Esophagus (tissue), 2 donors: ENCODE results near the gene RTL1. TPM values are rescaled to one million over a fixed set of nuclear protein-coding genes. Genes with fewer than 3 reads are reported as not detected.

Experiments used
- H3K27ac ChIP-seq, 2 donors: one replicate each; pipeline ENCODE4 v1.5.1; 2013; ENCODE audit warnings: low read depth in 2 of 2, mild to moderate bottlenecking in 2 of 2, inconsistent platforms in 1 of 2, low read length in 1 of 2, moderate library complexity in 1 of 2
- H3K27me3 ChIP-seq, 2 donors: one replicate each; pipeline ENCODE4 v1.6.1; 2013; ENCODE audit warnings: low read length in 2 of 2, control low read depth in 1 of 2, mild to moderate bottlenecking in 1 of 2; ENCODE audit not compliant: insufficient read depth in 2 of 2, control insufficient read depth in 1 of 2
- H3K36me3 ChIP-seq, 2 donors: one replicate each; pipeline ENCODE4 v1.6.1; 2013; ENCODE audit warnings: low read length in 1 of 2; ENCODE audit not compliant: control insufficient read depth in 2 of 2, insufficient read depth in 2 of 2
- H3K4me1 ChIP-seq, 2 donors: one replicate each; pipeline ENCODE4 v1.6.1; 2013; ENCODE audit warnings: low read length in 1 of 2; ENCODE audit not compliant: control insufficient read depth in 2 of 2, insufficient read depth in 2 of 2
- H3K4me3 ChIP-seq, 2 donors: one replicate each; pipeline ENCODE4 v1.5.1; 2013; ENCODE audit warnings: low read length in 2 of 2, mild to moderate bottlenecking in 2 of 2, low read depth in 1 of 2, moderate library complexity in 1 of 2
- H3K9me3 ChIP-seq, 2 donors: one replicate each; pipeline ENCODE4 v1.6.1; 2013; ENCODE audit warnings: mild to moderate bottlenecking in 2 of 2, low read depth in 1 of 2, low read length in 1 of 2, moderate library complexity in 1 of 2; ENCODE audit not compliant: control insufficient read depth in 2 of 2, insufficient read depth in 1 of 2
- WGBS, 2 donors: extraction: QIAGEN DNeasy Blood & Tissue Kit; methylation state at CpG; one replicate each; pipeline ENCODE4 v1.1.7; 2013; 5-methylcytosine and 5-hydroxymethylcytosine counted together
- polyA plus RNA-seq, 2 donors: library from polyadenylated mRNA; stranded (reverse); fragments of 200-250 nt; gene quantifications; one replicate each; pipeline ENCODE4 v1.2.3, GENCODE V29; 2013
- donor health status: healthy with polysubstance abuse.
- donor health status: Bipolar disorder and iron deficiency.

The RTL1 gene
- polyA plus RNA-seq, 2 donors: 0.02 TPM; not detected in 1

- no peak overlapping the region for H3K4me3 ChIP-seq
- H3K27me3 ChIP-seq: no peaks in the 10 kb centered on the region
- H3K4me1 ChIP-seq: no peaks in the 10 kb centered on the region
- 81 to 82% methylated on average over 9 of the region's 9 CpGs for WGBS, 2 donors
- no peaks in the 10 kb centered on the region for H3K36me3 ChIP-seq
- no peak overlapping the region for H3K27ac ChIP-seq
- H3K9me3 ChIP-seq: no peaks in the 10 kb centered on the region
Measured at GRCh38 chr14:100844421-100844820, 59.1 kb downstream of the RTL1 start.

- 69 to 79% methylated on average over 4 of the region's 4 CpGs for WGBS, 2 donors
- no peaks in the 10 kb centered on the region for H3K9me3 ChIP-seq
Measured at GRCh38 chr14:100844082-100844408, 59.5 kb downstream of the RTL1 start.

GRCh38 chr14:100842799-100843198 is 60.7 kb downstream of the RTL1 start:
- H3K36me3 ChIP-seq: no peaks in the 10 kb centered on the region
- H3K9me3 ChIP-seq: no peaks in the 10 kb centered on the region
- no peaks in the 10 kb centered on the region for H3K4me1 ChIP-seq
- no peak overlapping the region for H3K4me3 ChIP-seq
- 43 to 49% methylated on average over 8 of the region's 8 CpGs for WGBS, 2 donors
- H3K27ac ChIP-seq: no peak overlapping the region
- no peaks in the 10 kb centered on the region for H3K27me3 ChIP-seq

More at GRCh38 chr14:100844082-100844408, 59.5 kb downstream of the RTL1 start:
- Histone ChIP-seq H3K36me3 (no peaks in the 10 kb centered on the region), H3K4me3 (no peak overlapping the region), H3K27ac (no peak overlapping the region), H3K4me1 (no peaks in the 10 kb centered on the region), H3K27me3 (no peaks in the 10 kb centered on the region)

GRCh38 chr14:100841761-100842403 is 61.6 kb downstream of the RTL1 start:
- 80% methylated on average over 15 of the region's 15 CpGs for WGBS, 2 donors
- Histone ChIP-seq H3K27me3 (no peaks in the 10 kb centered on the region), H3K9me3 (no peaks in the 10 kb centered on the region), H3K4me1 (no peaks in the 10 kb centered on the region), H3K4me3 (no peak overlapping the region), H3K27ac (no peak overlapping the region), H3K36me3 (no peaks in the 10 kb centered on the region)

DNA sequence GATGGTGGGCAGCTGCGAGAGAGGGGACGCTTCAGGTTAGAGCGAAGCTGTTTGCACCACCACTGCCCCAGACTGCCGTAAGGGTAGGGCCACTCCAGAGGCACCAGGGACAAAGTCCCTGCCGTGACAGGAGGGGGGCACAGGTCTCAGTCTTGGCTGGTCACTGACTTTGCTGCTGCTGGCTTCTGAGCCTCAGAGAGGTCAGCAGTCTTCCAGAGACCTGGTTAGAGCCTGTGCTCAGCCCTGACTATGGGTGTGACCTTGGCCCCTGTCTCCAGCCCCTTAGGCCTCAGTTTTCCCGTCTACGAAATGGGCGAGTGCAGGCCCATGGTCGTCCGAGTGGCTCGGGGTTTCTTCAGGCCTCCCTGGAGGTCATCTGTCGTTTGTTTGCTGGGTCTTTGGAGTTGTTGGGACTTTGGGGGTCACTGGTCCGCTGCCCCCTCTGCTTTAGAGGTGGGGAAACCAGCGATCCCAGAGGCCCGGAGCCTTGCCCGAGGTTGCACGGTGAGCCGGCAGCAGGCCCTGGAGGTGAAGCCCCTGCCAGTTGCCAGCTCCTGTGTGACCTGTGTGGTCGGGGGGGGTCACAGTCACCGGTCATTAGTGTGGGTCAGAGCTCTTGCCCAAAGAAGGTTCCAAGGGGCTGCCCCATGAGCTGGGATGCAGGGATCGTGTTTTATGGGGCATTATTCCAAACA is 62.3 kb downstream of the RTL1 start:
- no peak overlapping the region for H3K4me3 ChIP-seq
- 84 to 88% methylated on average over 21 of the region's 21 CpGs for WGBS, 2 donors
- H3K9me3 ChIP-seq: no peaks in the 10 kb centered on the region
- no peak overlapping the region for H3K27ac ChIP-seq
- no peaks in the 10 kb centered on the region for H3K27me3 ChIP-seq
- H3K4me1 ChIP-seq: no peaks in the 10 kb centered on the region
- H3K36me3 ChIP-seq: no peaks in the 10 kb centered on the region

DNA sequence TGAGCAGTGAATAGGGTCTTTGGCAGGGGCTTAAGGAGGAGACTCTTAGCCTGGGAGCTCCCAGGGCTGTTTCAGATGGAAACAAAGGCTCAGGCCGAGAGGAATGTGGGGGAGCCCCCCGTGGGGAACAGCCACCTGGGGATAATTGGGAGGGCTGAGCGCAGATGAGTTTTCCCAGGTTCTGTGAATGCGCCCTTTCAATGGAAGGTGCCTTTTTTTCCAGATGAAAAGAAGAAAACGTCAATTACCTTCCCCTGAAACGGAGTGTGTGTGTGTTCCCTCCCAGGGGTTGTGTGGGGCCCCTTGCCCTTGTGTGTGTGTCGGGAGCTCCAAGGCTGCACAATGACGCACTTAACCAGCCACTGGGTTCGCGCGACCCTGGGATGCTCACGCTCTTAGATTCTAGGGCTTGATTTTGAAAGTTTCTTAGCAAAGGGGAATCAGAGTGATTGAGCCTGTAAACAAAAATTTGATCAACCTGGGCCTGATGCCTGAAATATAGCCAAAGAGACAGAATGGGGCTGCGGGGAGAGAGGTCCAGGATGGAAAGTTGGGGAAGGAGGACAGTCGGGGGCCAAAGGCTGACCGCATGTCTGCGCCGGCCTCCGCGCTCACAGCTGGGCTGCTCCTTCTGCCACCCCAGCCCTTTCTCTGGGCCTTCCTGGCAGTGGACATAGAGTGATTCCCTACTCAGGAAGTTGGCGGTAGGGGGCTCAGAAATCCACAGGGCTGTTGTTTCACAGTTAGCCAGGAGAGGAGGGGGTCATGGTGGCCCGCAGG is 63.0 kb downstream of the RTL1 start:
- 89 to 90% methylated on average over 21 of the region's 21 CpGs for WGBS, 2 donors
- no peak overlapping the region for H3K4me3 ChIP-seq
- no peaks in the 10 kb centered on the region for H3K27me3 ChIP-seq
- H3K4me1 ChIP-seq: no peaks in the 10 kb centered on the region
- no peaks in the 10 kb centered on the region for H3K36me3 ChIP-seq
- H3K9me3 ChIP-seq: no peaks in the 10 kb centered on the region
- no peak overlapping the region for H3K27ac ChIP-seq

DNA sequence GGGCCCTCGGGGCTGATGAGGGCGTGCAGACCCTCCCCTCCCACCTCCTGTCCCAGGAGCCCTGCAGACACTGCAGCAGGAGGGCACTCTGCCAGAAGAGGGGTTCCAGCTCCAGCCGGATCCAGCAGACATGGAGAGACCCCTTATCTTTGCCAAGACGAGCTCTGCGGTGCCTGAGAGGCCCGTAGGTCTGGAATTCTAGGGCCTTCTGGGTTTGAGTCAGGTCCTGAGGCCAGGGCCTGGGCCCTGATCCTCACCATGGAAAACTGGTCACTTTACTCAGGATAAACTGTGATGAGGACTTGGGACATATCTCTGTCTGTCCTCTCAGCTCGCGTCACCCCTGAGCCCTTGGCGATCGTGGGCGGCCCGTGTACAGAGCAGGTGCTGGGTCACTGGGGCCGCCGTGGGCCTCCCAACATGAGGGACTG is 63.8 kb downstream of the RTL1 start:
- H3K4me3 ChIP-seq: no peak overlapping the region
- H3K36me3 ChIP-seq: no peaks in the 10 kb centered on the region
- 66 to 78% methylated on average over 14 of the region's 14 CpGs for whole genome bisulfite sequencing, 2 donors
- no peaks in the 10 kb centered on the region for H3K9me3 ChIP-seq
- no peak overlapping the region for H3K27ac ChIP-seq
- no peaks in the 10 kb centered on the region for H3K4me1 ChIP-seq
- H3K27me3 ChIP-seq: no peaks in the 10 kb centered on the region

DNA sequence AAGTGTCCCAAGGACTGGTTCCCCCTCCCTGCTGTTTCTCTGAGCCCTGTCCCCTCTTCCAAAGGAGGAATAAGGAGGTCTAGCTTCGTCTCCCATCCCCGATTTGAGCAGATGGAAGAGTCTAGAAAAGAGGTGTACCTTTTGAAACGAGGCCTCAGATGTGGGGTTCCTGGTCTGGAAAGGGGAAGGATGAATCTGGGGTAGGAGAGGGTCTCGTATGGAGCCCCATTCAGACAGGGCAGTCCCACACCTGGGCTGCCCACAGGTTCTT is 64.3 kb downstream of the RTL1 start:
- 54 to 56% methylated on average over 4 of the region's 4 CpGs for WGBS, 2 donors
- H3K9me3 ChIP-seq: no peaks in the 10 kb centered on the region
- H3K27ac ChIP-seq: no peak overlapping the region
- H3K36me3 ChIP-seq: no peaks in the 10 kb centered on the region
- no peak overlapping the region for H3K4me3 ChIP-seq
- H3K27me3 ChIP-seq: no peaks in the 10 kb centered on the region
- no peaks in the 10 kb centered on the region for H3K4me1 ChIP-seq

DNA sequence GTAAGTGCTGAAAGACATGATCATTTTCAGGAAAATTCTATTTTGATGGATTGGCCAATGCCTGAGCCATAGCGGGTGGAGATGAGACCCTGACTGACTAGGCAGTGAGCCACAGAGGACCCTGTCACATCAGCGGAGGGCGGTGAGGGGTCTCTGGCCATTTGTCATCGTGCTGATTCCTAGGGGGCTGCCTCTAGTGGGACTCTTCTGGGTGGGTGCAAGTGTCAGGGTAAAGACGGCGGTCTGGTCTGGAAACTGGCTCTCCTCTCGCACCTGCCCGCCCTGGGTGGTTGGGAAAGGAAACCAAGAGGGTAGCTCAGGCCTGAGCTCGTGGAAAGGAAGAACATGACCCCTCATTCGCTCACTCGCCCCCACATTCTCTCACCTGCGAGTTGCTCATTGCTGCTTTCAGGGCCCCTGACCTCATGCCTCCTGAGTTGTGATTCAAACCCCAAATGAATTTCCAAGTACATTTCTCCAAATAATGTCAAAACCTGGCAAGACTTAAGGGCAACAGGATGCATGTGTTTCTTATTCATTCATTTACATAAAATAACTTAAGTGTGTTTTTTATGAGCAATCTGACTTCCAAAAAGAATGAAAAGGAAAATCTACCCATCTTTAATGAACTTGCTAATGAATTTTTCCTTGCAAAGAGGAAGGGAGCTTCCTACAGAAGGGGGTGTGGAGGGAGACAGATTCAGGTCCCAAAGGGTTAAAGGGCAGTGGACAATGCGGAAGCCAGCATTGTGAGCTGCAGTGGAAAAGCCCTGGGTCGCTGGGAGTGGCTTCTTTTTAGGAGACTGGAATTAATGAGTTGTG is 64.8 kb downstream of the RTL1 start:
- Histone ChIP-seq H3K4me3 (no peak overlapping the region), H3K27ac (no peak overlapping the region), H3K36me3 (no peaks in the 10 kb centered on the region), H3K27me3 (no peaks in the 10 kb centered on the region), H3K9me3 (no peaks in the 10 kb centered on the region), H3K4me1 (no peaks in the 10 kb centered on the region)
- WGBS, 2 donors: 81% methylated on average over 14 of the region's 14 CpGs
